ENCODE measurements around the gene ZIC1. TPM values are rescaled to one million over a fixed set of nuclear protein-coding genes. Genes with fewer than 3 reads are reported as not detected.

The ZIC1 gene
- total and polyA plus RNA-seq, 2 of the 13 experiments (the other 11 are each of a cell fraction or from before 2014, with no cell fraction given): not detected

GRCh38 chr3:147412917-147413685 is 3.9 kb downstream of the ZIC1 start:
- H3K4me2 ChIP-seq (ENCODE audit: low read depth, low read length): no peak overlapping the region
- ATAC-seq: no peak
- 60% methylated on average over 37 of the region's 37 CpGs for WGBS (ENCODE audit: low lambda C conversion rate)

More at GRCh38 chr3:147412917-147413685, 3.9 kb downstream of the ZIC1 start:
- no peak overlapping the region for H3K4me3 ChIP-seq (replicated peaks in 1 of 3; ENCODE audit: insufficient read depth in 1 of 3, low read depth in 2 of 3, low read length in 3 of 3)
- DNase-seq (ENCODE audit: low spot score): no peak
- in situ Hi-C loops (cut with HindIII; ENCODE audit: extremely low pct_ligation_motif_present, low pct_unique_long_range_greater_than_20kb) (no loop called here), intact Hi-C loops (cut with micrococcal nuclease; ENCODE audit: unreplicated experiment) (no loop called here)
- H3K9ac ChIP-seq (ENCODE audit: insufficient read depth, low read depth, low read length): no peak overlapping the region
- no peak overlapping the region for H3K27ac ChIP-seq (ENCODE audit: extremely low read length, insufficient read depth, low read length)
- ChIA-PET POLR2A (no interaction called here), CTCF (ENCODE audit: low intra/inter-chr PET ratio, low total read pairs) (no interaction called here)
- H3K4me1 ChIP-seq (ENCODE audit: insufficient read depth, low read length): no peaks in the 10 kb centered on the region
- H4K20me1 ChIP-seq (ENCODE audit: insufficient read depth, low read length): no peaks in the 10 kb centered on the region
- peaks cover 0 to 7% of the 10 kb centered on the region in 2 experiments; a peak in 3 of 5 replicates for H3K27me3 ChIP-seq (ENCODE audit: control insufficient read depth in 1 of 2, insufficient read depth in 2 of 2, low read length in 2 of 2)
- no peaks in the 10 kb centered on the region for H3K36me3 ChIP-seq (replicated peaks in 1 of 2; ENCODE audit: control insufficient read depth in 1 of 2, insufficient read depth in 2 of 2, low read length in 2 of 2)
- FAIRE-seq: no peak
- TF ChIP-seq ZBTB1 (CRISPR knock-in tag; IDR thresholded peaks at IDR 0.05; ENCODE audit: borderline replicate concordance) (no peak), SIX4 (CRISPR knock-in tag; IDR thresholded peaks at IDR 0.05) (no peak), HIC2 (CRISPR knock-in tag; IDR thresholded peaks at IDR 0.05; ENCODE audit: low read depth) (no peak), ZNF766 (CRISPR knock-in tag; IDR thresholded peaks at IDR 0.05; ENCODE audit: borderline replicate concordance) (no peak), NFRKB (IDR thresholded peaks at IDR 0.05) (no peak), HMGA1 (CRISPR knock-in tag; conservative IDR thresholded peaks at IDR 0.05) (no peak), ZFY (CRISPR knock-in tag; IDR thresholded peaks at IDR 0.05) (no peak)
- H3K79me2 ChIP-seq (ENCODE audit: insufficient read depth, low read length): no peaks in the 10 kb centered on the region
- no TSS peak for BruUV-seq (replicated peaks)
- H2AFZ ChIP-seq (ENCODE audit: low read length): no peak overlapping the region
- no peaks in the 10 kb centered on the region for H3K9me3 ChIP-seq (ENCODE audit: low read length)
